ENCODE measurements around the gene MRPL11. TPM values are rescaled to one million over a fixed set of nuclear protein-coding genes. Genes with fewer than 3 reads are reported as not detected.
A peak's percentile ranks its signal among the peaks of the same experiment; 100 is the strongest.

MRPL11 gene
- total and polyA plus RNA-seq, 2 of the 13 experiments (the other 11 are each of a cell fraction or from before 2014, with no cell fraction given): 72.9 to 176 TPM

- TF ChIP-seq, protein P1, sequence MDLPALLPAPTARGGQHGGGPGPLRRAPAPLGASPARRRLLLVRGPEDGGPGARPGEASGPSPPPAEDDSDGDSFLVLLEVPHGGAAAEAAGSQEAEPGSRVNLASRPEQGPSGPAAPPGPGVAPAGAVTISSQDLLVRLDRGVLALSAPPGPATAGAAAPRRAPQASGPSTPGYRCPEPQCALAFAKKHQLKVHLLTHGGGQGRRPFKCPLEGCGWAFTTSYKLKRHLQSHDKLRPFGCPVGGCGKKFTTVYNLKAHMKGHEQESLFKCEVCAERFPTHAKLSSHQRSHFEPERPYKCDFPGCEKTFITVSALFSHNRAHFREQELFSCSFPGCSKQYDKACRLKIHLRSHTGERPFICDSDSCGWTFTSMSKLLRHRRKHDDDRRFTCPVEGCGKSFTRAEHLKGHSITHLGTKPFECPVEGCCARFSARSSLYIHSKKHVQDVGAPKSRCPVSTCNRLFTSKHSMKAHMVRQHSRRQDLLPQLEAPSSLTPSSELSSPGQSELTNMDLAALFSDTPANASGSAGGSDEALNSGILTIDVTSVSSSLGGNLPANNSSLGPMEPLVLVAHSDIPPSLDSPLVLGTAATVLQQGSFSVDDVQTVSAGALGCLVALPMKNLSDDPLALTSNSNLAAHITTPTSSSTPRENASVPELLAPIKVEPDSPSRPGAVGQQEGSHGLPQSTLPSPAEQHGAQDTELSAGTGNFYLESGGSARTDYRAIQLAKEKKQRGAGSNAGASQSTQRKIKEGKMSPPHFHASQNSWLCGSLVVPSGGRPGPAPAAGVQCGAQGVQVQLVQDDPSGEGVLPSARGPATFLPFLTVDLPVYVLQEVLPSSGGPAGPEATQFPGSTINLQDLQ (CRISPR knock-in tag; IDR thresholded peaks at IDR 0.05): peak; percentile 100
- TF ChIP-seq ZNF775 (CRISPR knock-in tag; IDR thresholded peaks at IDR 0.05; ENCODE audit: borderline replicate concordance) (peak; percentile 100), SMC3 (IDR thresholded peaks at IDR 0.05; ENCODE audit: low read length) (no peak), ZNF557 (CRISPR knock-in tag; IDR thresholded peaks at IDR 0.05) (peak; percentile 100), ZNF83 (CRISPR knock-in tag; IDR thresholded peaks at IDR 0.05; ENCODE audit: borderline replicate concordance) (peak; percentile 100), THAP7 (CRISPR knock-in tag; IDR thresholded peaks at IDR 0.05) (peak; percentile 99), HOMEZ (CRISPR knock-in tag; IDR thresholded peaks at IDR 0.05; ENCODE audit: low read depth) (peak; percentile 100), ZNF737 (CRISPR knock-in tag; IDR thresholded peaks at IDR 0.05; ENCODE audit: borderline replicate concordance) (peak; percentile 100), ADNP (CRISPR knock-in tag; IDR thresholded peaks at IDR 0.05) (peak; percentile 99), ETV5 (CRISPR knock-in tag; IDR thresholded peaks at IDR 0.05; ENCODE audit: borderline replicate concordance) (peak; percentile 100), ZNF761 (CRISPR knock-in tag; conservative IDR thresholded peaks at IDR 0.05) (peak; percentile 100), ZKSCAN8 (CRISPR knock-in tag; IDR thresholded peaks at IDR 0.05; ENCODE audit: borderline replicate concordance) (peak; percentile 100), NCOR1 (IDR thresholded peaks at IDR 0.05; ENCODE audit: borderline replicate concordance, low read length) (no peak), ZNF446 (CRISPR knock-in tag; IDR thresholded peaks at IDR 0.05) (peak; percentile 100), ARNTL (CRISPR knock-in tag; IDR thresholded peaks at IDR 0.05) (peak; percentile 100), ZSCAN29 (CRISPR knock-in tag; conservative IDR thresholded peaks at IDR 0.05) (peak; percentile 100), ZBTB7A (CRISPR knock-in tag; IDR thresholded peaks at IDR 0.05) (peak; percentile 100), PLSCR1 (CRISPR knock-in tag; IDR thresholded peaks at IDR 0.05; ENCODE audit: borderline replicate concordance) (peak; percentile 100), PHF5A (CRISPR knock-in tag; IDR thresholded peaks at IDR 0.05; ENCODE audit: low read depth, unreplicated experiment) (peak; percentile 100), REPIN1 (CRISPR knock-in tag; IDR thresholded peaks at IDR 0.05; ENCODE audit: borderline replicate concordance, low read depth) (peak; percentile 100), ZNF652 (CRISPR knock-in tag; IDR thresholded peaks at IDR 0.05; ENCODE audit: borderline replicate concordance, low read depth) (peak; percentile 95)
- TF ChIP-seq, protein P2, sequence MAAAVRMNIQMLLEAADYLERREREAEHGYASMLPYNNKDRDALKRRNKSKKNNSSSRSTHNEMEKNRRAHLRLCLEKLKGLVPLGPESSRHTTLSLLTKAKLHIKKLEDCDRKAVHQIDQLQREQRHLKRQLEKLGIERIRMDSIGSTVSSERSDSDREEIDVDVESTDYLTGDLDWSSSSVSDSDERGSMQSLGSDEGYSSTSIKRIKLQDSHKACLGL (CRISPR knock-in tag; IDR thresholded peaks at IDR 0.05): peak; percentile 100
- TF ChIP-seq, protein P3, sequence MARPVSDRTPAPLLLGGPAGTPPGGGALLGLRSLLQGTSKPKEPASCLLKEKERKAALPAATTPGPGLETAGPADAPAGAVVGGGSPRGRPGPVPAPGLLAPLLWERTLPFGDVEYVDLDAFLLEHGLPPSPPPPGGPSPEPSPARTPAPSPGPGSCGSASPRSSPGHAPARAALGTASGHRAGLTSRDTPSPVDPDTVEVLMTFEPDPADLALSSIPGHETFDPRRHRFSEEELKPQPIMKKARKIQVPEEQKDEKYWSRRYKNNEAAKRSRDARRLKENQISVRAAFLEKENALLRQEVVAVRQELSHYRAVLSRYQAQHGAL (CRISPR knock-in tag; IDR thresholded peaks at IDR 0.05; ENCODE audit: not compliant biosample characterization): peak; percentile 100
These were observed 17.0 kb downstream of the MRPL11 start (continued) for GRCh38 chr11:66421492-66422205.

Measured in HepG2 (cell line).